ENCODE data around the gene CABP5.

CABP5 gene

GRCh38 chr19:48006762-48007161 is 37.1 kb downstream of the CABP5 start:
- DNase-seq (ENCODE audit: low read depth), result peak; percentile 54
- TF ChIP-seq, protein P1, sequence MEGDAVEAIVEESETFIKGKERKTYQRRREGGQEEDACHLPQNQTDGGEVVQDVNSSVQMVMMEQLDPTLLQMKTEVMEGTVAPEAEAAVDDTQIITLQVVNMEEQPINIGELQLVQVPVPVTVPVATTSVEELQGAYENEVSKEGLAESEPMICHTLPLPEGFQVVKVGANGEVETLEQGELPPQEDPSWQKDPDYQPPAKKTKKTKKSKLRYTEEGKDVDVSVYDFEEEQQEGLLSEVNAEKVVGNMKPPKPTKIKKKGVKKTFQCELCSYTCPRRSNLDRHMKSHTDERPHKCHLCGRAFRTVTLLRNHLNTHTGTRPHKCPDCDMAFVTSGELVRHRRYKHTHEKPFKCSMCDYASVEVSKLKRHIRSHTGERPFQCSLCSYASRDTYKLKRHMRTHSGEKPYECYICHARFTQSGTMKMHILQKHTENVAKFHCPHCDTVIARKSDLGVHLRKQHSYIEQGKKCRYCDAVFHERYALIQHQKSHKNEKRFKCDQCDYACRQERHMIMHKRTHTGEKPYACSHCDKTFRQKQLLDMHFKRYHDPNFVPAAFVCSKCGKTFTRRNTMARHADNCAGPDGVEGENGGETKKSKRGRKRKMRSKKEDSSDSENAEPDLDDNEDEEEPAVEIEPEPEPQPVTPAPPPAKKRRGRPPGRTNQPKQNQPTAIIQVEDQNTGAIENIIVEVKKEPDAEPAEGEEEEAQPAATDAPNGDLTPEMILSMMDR (IDR thresholded peaks at IDR 0.05; ENCODE audit: low read depth, low read length), result peak; percentile 60
- TF ChIP-seq POLR2A (IDR thresholded peaks at IDR 0.05; ENCODE audit: extremely low read depth, insufficient read length), result no peak
- TF ChIP-seq, protein P2, sequence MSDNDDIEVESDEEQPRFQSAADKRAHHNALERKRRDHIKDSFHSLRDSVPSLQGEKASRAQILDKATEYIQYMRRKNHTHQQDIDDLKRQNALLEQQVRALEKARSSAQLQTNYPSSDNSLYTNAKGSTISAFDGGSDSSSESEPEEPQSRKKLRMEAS (IDR thresholded peaks at IDR 0.05; ENCODE audit: low read depth, low read length), result no peak
- no peak overlapping the region for H3K4me3 ChIP-seq (ENCODE audit: low read depth, low read length)

DNA sequence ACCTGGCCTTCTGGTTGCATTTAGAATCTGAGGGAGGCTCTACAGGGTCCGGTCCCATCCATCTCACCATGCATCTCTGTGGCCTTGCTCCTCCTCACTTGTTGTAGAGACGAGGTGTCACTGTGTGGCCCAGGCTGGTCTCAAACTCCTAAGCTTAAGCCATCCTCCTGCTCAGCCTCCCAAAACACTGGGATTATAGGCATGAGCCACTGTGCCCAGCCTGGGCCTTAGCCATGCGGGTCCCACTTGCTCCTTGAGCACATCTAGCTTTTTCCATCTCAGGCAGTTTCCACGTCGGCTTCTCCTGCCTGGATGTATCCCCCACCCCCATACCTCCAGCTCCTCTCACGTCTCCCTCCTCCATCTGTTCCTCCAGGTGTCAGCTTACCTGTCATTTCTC is 39.6 kb downstream of the CABP5 start:
- TF ChIP-seq MYC (IDR thresholded peaks at IDR 0.05; ENCODE audit: low read depth, low read length), result no peak
- TF ChIP-seq, protein P2 (IDR thresholded peaks at IDR 0.05; ENCODE audit: low read depth, low read length), result no peak
- TF ChIP-seq, protein P1 (IDR thresholded peaks at IDR 0.05; ENCODE audit: low read depth, low read length), result no peak

GRCh38 chr19:48000846-48001245 is 43.0 kb downstream of the CABP5 start:
- no peak overlapping the region for H3K4me3 ChIP-seq (ENCODE audit: low read depth, low read length)
- TF ChIP-seq, protein P2 (IDR thresholded peaks at IDR 0.05; ENCODE audit: low read depth, low read length), result no peak
- TF ChIP-seq MYC (IDR thresholded peaks at IDR 0.05; ENCODE audit: low read depth, low read length), result no peak
- TF ChIP-seq POLR2A (IDR thresholded peaks at IDR 0.05; ENCODE audit: extremely low read depth, insufficient read length), result no peak
- TF ChIP-seq, protein P1 (IDR thresholded peaks at IDR 0.05; ENCODE audit: low read depth, low read length), result no peak
- DNase-seq (ENCODE audit: low read depth), result no peak

More for the DNA sequence above, 39.6 kb downstream of the CABP5 start:
- no peak overlapping the region for H3K4me3 ChIP-seq (ENCODE audit: low read depth, low read length)
- DNase-seq (ENCODE audit: low read depth), result no peak

DNA sequence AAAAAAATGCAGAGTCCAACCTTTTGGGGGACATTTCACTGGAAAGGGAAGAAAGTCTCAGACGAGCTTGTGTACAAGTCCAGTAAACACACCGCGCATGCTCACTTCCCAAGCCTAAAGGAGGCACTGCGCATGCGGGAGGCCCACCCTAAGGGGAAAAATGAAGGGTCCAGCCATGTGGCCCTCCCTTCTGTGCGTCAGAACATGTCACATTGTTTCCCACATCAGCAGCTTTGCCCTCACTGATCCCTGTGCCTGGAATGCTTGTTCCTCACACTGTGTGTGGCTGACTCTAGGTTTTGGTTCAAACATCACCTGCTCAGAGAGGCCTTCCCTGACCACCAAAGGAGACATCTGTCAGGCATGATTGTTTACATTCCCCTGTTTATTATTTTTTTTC is 45.1 kb downstream of the CABP5 start:
- TF ChIP-seq POLR2A (IDR thresholded peaks at IDR 0.05; ENCODE audit: extremely low read depth, insufficient read length) (no peak), MYC (IDR thresholded peaks at IDR 0.05; ENCODE audit: low read depth, low read length) (no peak)
- TF ChIP-seq, protein P2 (IDR thresholded peaks at IDR 0.05; ENCODE audit: low read depth, low read length), result no peak
- TF ChIP-seq, protein P1 (IDR thresholded peaks at IDR 0.05; ENCODE audit: low read depth, low read length), result no peak
- no peak overlapping the region for H3K4me3 ChIP-seq (ENCODE audit: low read depth, low read length)
- no peak for DNase-seq (ENCODE audit: low read depth)

DNA sequence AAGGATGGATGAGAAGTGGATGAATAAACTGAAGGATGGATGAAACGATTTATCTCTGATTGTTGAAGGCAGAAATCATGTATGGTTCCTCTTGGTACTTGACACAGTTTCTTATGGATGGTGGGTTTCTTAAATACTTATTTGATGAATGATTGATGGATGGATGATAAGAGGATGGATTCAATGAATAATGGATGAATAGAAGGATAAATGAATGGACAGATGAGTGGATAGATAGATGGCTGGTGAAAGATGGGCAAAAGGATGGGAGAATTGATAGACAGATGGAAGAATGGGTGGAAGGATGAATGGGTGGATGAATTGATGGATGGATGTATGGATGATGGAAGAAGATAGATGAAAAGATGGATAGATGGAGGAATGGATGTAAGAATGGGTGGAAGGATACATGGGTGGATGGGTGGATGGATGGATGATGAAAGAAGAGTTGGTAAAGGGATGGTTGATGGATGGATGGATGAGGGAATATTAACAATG is 47.6 kb downstream of the CABP5 start:
- H3K4me3 ChIP-seq (ENCODE audit: low read depth, low read length), result no peak overlapping the region
- TF ChIP-seq, protein P2 (IDR thresholded peaks at IDR 0.05; ENCODE audit: low read depth, low read length), result no peak
- TF ChIP-seq POLR2A (IDR thresholded peaks at IDR 0.05; ENCODE audit: extremely low read depth, insufficient read length) (no peak), MYC (IDR thresholded peaks at IDR 0.05; ENCODE audit: low read depth, low read length) (no peak)
- TF ChIP-seq, protein P1 (IDR thresholded peaks at IDR 0.05; ENCODE audit: low read depth, low read length), result no peak
- DNase-seq (ENCODE audit: low read depth), result no peak
